Endometrium (tissue), 2 donors: ENCODE data around the gene CRTC1.
"Not testable (repeated sequence)": the region's sequence is repeated elsewhere in the genome, so short reads cannot be mapped to it uniquely, and the experiment has no call there.

Experiments
- FAIRE-seq: peaks from 2 replicates; lab custom pipeline; 2012; peaks lifted over from hg19 to GRCh38; lab: Jason Lieb, UNC
- donor health status: control.
- donor health status: control.

CRTC1 gene

GRCh38 chr19:18804139-18804601, 120.7 kb downstream of the CRTC1 start:
- FAIRE-seq = no peak

GRCh38 chr19:18804643-18805042, 121.2 kb downstream of the CRTC1 start:
- FAIRE-seq = no peak

GRCh38 chr19:18807861-18808331, 124.4 kb downstream of the CRTC1 start:
- FAIRE-seq = no peak

- no peak for FAIRE-seq
Measured at GRCh38 chr19:18809149-18809868, 125.8 kb downstream of the CRTC1 start.

GRCh38 chr19:18811638-18812037, 128.2 kb downstream of the CRTC1 start:
- not testable (repeated sequence) for FAIRE-seq

GRCh38 chr19:18814063-18814462, 130.6 kb downstream of the CRTC1 start:
- FAIRE-seq = no peak

- no peak for FAIRE-seq
Measured at GRCh38 chr19:18815673-18816072, 132.2 kb downstream of the CRTC1 start.

- not testable (repeated sequence) for FAIRE-seq
Measured at GRCh38 chr19:18816645-18817044, 133.2 kb downstream of the CRTC1 start.

- FAIRE-seq = no peak
Measured at GRCh38 chr19:18817574-18817973, 134.1 kb downstream of the CRTC1 start.

- FAIRE-seq = no peak
Measured at GRCh38 chr19:18828786-18829185, 145.3 kb downstream of the CRTC1 start.

- no peak for FAIRE-seq
Measured at GRCh38 chr19:18830488-18830887, 147.0 kb downstream of the CRTC1 start.

GRCh38 chr19:18831524-18832305, 148.2 kb downstream of the CRTC1 start, which contains the start of gene UPF1:
TSS of gene UPF1 (plus strand) at chr19:18831959. CDS start at chr19:18832210, 251 bp downstream.
- FAIRE-seq = no peak
